Thoracic aorta (tissue), 2 donors: ENCODE results near the gene TNS3. TPM values are rescaled to one million over a fixed set of nuclear protein-coding genes. Genes with fewer than 3 reads are reported as not detected.

Experiments
- ATAC-seq: fragments of 150-250 bp; one replicate; pipeline ENCODE4 v1.8.0; 2017; ENCODE audit warnings: low read depth; ENCODE audit not compliant: insufficient number of reproducible peaks, low FRiP score
- DNase-seq: peaks from one replicate; pipeline ENCODE4 v3.0.0-alpha.2; 2020; ENCODE audit warnings: low spot score
- H3K27ac ChIP-seq, 2 donors: fragments of 200-600 bp; sonication (generic); 1 replicate in 1 of 2; 2 replicates in 1 of 2; pipeline ENCODE4 v1.5.1; 2016; ENCODE audit warnings: mild to moderate bottlenecking in 2 of 2, moderate library complexity in 2 of 2
- H3K27me3 ChIP-seq: fragments of 200-600 bp; sonication (generic); replicated peaks from 2 replicates; pipeline ENCODE4 v1.6.0; 2016; ENCODE audit warnings: mild to moderate bottlenecking; ENCODE audit not compliant: insufficient read depth
- H3K36me3 ChIP-seq: fragments of 200-600 bp; sonication (generic); one replicate; pipeline ENCODE4 v1.5.1; 2016
- H3K4me1 ChIP-seq, 2 donors: fragments of 200-600 bp; sonication (generic); 1 replicate in 1 of 2; 2 replicates in 1 of 2; pipeline versions ENCODE4 v1.5.1 to v1.6.0; 2016; ENCODE audit warnings: low read depth in 2 of 2, mild to moderate bottlenecking in 1 of 2; ENCODE audit not compliant: control insufficient read depth in 1 of 2
- H3K4me3 ChIP-seq: fragments of 200-600 bp; sonication (generic); 2 replicates; pipeline ENCODE4 v1.5.1; 2016; ENCODE audit warnings: mild to moderate bottlenecking
- H3K9me3 ChIP-seq: fragments of 200-600 bp; sonication (generic); 2 replicates; pipeline ENCODE4 v1.5.1; 2016
- total RNA-seq, 2 donors: library from RNA; depleted of rRNA; stranded (reverse); fragments of >200 nt; gene quantifications; one replicate each; pipeline versions ENCODE4 v1.1.0 to v1.2.3, GENCODE V29; 2016
- TF ChIP-seq, protein P1 (sequence below): fragments of 200-600 bp; sonication (generic); IDR thresholded peaks from one replicate; pipeline ENCODE4 v1.5.1; 2019; ENCODE audit warnings: antibody characterized with exemption

The TNS3 gene
- total RNA-seq, 2 donors from 2014 or later, result 138 to 151 TPM

GRCh38 chr7:47401611-47402570, 180.0 kb downstream of the TNS3 start:
- Histone ChIP-seq H3K36me3 (peaks cover 4% of the 10 kb centered on the region), H3K9me3 (no peaks in the 10 kb centered on the region), H3K27ac (no peak overlapping the region), H3K27me3 (no peaks in the 10 kb centered on the region), H3K4me3 (no peak overlapping the region), H3K4me1 (peaks cover 14 to 20% of the 10 kb centered on the region in 2 donors)
- ATAC-seq (no peak), DNase-seq (no peak)
- TF ChIP-seq, protein P1, sequence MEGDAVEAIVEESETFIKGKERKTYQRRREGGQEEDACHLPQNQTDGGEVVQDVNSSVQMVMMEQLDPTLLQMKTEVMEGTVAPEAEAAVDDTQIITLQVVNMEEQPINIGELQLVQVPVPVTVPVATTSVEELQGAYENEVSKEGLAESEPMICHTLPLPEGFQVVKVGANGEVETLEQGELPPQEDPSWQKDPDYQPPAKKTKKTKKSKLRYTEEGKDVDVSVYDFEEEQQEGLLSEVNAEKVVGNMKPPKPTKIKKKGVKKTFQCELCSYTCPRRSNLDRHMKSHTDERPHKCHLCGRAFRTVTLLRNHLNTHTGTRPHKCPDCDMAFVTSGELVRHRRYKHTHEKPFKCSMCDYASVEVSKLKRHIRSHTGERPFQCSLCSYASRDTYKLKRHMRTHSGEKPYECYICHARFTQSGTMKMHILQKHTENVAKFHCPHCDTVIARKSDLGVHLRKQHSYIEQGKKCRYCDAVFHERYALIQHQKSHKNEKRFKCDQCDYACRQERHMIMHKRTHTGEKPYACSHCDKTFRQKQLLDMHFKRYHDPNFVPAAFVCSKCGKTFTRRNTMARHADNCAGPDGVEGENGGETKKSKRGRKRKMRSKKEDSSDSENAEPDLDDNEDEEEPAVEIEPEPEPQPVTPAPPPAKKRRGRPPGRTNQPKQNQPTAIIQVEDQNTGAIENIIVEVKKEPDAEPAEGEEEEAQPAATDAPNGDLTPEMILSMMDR, result no peak

DNA sequence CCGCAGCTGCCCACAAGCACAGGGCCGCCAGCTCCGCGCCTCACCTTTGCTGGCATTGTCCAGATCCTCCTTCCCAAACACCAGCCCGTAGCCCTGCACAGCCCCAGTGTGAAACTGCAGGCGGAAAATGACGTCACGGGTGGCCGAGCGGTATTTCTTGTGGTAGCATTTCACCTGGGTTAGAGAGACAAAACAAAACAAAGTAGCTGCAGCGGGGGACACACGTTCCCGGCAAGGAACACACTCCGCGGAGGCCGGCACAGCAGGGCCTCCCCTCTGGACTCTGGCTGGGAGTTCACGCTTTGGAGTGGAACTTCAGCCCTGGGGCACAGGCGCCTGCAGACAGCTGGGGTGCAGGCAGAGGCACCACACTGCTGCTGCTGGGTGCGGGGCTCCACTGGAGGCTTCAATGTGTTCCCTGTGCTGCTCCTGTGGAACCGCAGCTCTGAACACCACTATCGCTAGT, 181.1 kb downstream of the TNS3 start:
- TF ChIP-seq, protein P1, result no peak
- no peak for DNase-seq
- Histone ChIP-seq H3K27me3 (no peaks in the 10 kb centered on the region), H3K36me3 (peaks cover 15% of the 10 kb centered on the region), H3K27ac (no peak overlapping the region), H3K4me3 (no peak overlapping the region), H3K4me1 (peaks cover 4 to 9% of the 10 kb centered on the region in 2 donors), H3K9me3 (no peaks in the 10 kb centered on the region)
- no peak for ATAC-seq

- ATAC-seq, result no peak
- no peak for DNase-seq
- TF ChIP-seq, protein P1, result no peak
- Histone ChIP-seq H3K4me1 (peaks cover under 1% of the 10 kb centered on the region in 2 donors), H3K4me3 (no peak overlapping the region), H3K36me3 (peaks cover 22% of the 10 kb centered on the region), H3K27me3 (no peaks in the 10 kb centered on the region), H3K27ac (no peak overlapping the region), H3K9me3 (no peaks in the 10 kb centered on the region)
Observed at GRCh38 chr7:47400001-47400400, 181.9 kb downstream of the TNS3 start.

GRCh38 chr7:47394751-47395252, 187.1 kb downstream of the TNS3 start:
- Histone ChIP-seq H3K36me3 (peaks cover 44% of the 10 kb centered on the region), H3K27ac (no peak overlapping the region), H3K4me1 (peaks cover 6 to 13% of the 10 kb centered on the region in 2 donors), H3K9me3 (no peaks in the 10 kb centered on the region), H3K4me3 (no peak overlapping the region), H3K27me3 (no peaks in the 10 kb centered on the region)
- DNase-seq (no peak), ATAC-seq (no peak)
- TF ChIP-seq, protein P1, result no peak

DNA sequence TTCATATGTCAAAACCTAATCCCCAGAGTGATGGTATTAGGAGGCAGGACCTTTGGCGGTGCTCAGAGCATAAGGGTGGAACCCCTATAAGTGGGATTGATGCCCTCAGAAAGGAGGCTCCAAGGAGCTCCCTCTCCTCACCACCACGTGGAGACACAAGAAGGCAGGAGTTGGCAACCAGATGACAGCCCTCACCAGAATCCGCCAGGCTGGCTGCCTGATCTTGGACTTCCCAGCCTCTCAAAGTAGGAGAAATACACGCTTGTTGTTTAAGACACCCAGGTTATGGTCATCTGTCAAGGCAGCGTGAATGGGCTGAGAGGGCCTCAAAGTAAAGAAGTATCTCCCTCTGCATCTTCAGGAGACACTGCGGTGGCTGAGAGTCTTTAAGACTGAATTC, 187.7 kb downstream of the TNS3 start:
- Histone ChIP-seq H3K4me3 (no peak overlapping the region), H3K36me3 (peaks cover 47% of the 10 kb centered on the region), H3K9me3 (no peaks in the 10 kb centered on the region), H3K4me1 (peaks cover 6 to 13% of the 10 kb centered on the region in 2 donors), H3K27me3 (no peaks in the 10 kb centered on the region), H3K27ac (no peak overlapping the region)
- no peak for DNase-seq
- TF ChIP-seq, protein P1, result no peak
- ATAC-seq, result no peak
